GM12873 (cell line): Measurements from ENCODE around the gene ERLEC1.

Experiments used
- CTCF ChIP-seq: IDR thresholded peaks from 2 replicates; pipeline ENCODE4 v1.5.1; 2012; ENCODE audit warnings: low read depth, mild to moderate bottlenecking, moderate library complexity, low read length, control low read depth; ENCODE audit not compliant: insufficient read depth; ENCODE audit errors: missing control alignments

ERLEC1 gene

GRCh38 chr2:53786705-53787613, at the start of gene ERLEC1, which contains the start of gene ASB3:
Gene ERLEC1, plus strand, starts transcription at chr2:53787044. Its CDS starts 167 bp downstream, at chr2:53787211.
Gene ASB3, minus strand, starts transcription at chr2:53786953. Its CDS starts 21,381 bp downstream, at chr2:53765572.
- no peak for TF ChIP-seq CTCF

GRCh38 chr2:53737091-53737490, 49.8 kb upstream of the ERLEC1 start:
- TF ChIP-seq CTCF, result no peak

DNA sequence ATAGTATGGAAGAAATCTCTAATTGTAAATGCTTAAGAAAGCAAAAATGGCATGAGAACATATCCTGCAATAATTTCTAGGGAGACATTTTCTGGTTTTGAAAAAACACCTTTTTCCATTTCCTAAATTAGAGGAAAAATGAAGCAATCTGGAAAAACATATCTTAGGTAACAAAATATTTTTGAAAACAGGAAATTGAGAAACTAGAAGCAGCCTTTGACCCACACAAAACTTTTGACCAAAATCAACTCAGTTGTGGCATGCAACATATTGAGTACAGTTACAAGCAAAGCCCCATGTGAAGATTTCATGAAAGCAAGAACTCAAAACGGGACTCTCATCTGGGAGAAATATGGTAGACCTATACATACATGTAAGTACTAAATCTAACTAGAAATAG, 47.8 kb upstream of the ERLEC1 start:
- no peak for TF ChIP-seq CTCF

DNA sequence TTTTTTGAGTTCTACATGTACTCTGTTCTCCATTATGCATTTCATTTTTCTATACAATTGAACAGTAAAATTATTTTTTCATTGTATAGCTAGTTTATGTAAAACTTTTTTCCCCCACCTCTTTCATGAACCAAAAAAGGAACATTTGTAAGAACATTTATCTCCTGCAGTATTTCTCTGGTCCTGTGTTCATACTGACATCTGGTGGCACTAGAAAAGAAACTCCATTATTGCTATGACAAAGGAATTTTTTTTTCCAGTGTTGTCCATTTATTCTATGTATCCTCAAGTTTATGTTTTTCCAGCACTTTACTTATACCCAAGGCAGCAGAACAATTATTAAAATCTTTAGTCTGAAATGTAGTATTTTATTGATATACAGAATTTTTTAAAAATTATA, 46.7 kb upstream of the ERLEC1 start:
- peak; percentile 18 for TF ChIP-seq CTCF

GRCh38 chr2:53744395-53745065, 42.3 kb upstream of the ERLEC1 start:
- no peak for TF ChIP-seq CTCF

- TF ChIP-seq CTCF, result no peak
These were observed 36.6 kb upstream of the ERLEC1 start for GRCh38 chr2:53750041-53750768.

DNA sequence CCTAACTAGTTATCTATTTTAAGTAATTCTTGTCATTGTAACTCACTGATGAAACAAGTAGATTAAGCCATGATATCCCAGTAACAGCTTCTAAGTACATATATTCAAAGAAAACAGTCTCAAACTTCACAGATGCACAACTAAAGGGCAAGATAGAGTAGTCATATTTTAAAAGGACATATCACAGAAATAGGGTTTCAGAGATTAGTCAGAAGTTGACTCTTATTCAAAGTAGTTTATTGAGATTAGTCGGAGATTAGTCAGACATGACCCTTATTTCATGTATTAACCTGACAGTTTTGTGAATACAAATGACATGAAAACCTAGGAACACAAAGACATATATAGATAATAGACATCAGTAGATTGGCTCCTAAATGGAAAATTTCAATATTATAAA, 35.1 kb upstream of the ERLEC1 start:
- no peak for TF ChIP-seq CTCF
